NB4 (cell line): Measurements from ENCODE around the gene CCM2.

ENCODE experiments used
- POLR2A ChIP-seq: IDR thresholded peaks from 2 replicates; pipeline ENCODE4 v1.6.1; 2011; ENCODE audit warnings: mild to moderate bottlenecking; ENCODE audit not compliant: insufficient read length; ENCODE audit errors: extremely low read depth
- TF ChIP-seq, protein P1 (sequence below): IDR thresholded peaks from one replicate; pipeline ENCODE4 v1.5.1; 2012; ENCODE audit warnings: low read depth, low read length

DNA sequence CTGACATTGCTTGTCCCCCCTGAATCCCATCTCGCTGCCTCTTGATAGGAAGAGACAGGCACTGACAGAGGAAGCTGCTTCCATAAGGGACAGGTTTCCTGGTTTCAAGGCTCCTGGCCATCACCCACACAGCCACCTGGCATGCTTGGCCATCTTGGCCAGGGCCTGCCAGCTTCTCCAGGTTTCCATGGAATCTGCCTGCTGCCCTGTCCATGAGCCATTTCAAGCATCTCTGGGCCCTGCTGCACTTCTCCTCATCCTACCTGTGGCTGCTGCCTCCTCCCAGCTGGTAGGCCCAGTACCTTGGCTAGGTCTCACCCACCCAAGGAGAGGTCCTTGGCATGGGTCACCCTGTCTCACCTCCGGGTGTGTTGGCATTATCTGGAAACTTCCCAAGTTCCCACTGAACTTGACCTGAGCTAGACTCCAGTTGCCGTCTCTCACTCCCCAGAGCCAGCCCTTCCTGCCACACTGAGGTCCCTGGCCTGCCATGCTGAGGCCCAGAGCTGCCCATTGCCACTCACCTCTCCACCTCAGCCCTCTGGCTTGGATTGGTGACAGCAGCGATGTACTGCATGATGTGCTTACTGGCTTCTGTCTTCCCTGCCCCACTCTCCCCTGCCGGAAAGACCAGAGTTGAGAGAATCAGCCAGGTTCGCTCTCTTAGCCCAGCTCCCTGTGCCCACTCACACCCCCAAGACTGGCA, 23.8 kb upstream of the CCM2 start:
- TF ChIP-seq, protein P1, sequence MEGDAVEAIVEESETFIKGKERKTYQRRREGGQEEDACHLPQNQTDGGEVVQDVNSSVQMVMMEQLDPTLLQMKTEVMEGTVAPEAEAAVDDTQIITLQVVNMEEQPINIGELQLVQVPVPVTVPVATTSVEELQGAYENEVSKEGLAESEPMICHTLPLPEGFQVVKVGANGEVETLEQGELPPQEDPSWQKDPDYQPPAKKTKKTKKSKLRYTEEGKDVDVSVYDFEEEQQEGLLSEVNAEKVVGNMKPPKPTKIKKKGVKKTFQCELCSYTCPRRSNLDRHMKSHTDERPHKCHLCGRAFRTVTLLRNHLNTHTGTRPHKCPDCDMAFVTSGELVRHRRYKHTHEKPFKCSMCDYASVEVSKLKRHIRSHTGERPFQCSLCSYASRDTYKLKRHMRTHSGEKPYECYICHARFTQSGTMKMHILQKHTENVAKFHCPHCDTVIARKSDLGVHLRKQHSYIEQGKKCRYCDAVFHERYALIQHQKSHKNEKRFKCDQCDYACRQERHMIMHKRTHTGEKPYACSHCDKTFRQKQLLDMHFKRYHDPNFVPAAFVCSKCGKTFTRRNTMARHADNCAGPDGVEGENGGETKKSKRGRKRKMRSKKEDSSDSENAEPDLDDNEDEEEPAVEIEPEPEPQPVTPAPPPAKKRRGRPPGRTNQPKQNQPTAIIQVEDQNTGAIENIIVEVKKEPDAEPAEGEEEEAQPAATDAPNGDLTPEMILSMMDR = no peak
- no peak for TF ChIP-seq POLR2A
